NCI-H2107 treated with DMSO at 0.1 percent for 48 hours (cell line): Measurements from ENCODE around the gene TMEM123.

Experiments used
- DNase-seq: peaks from one replicate; lab custom pipeline; 2025; ENCODE audit not compliant: unreplicated experiment; lab: John Stamatoyannopoulos, UW

Gene TMEM123, protein sequence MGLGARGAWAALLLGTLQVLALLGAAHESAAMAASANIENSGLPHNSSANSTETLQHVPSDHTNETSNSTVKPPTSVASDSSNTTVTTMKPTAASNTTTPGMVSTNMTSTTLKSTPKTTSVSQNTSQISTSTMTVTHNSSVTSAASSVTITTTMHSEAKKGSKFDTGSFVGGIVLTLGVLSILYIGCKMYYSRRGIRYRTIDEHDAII

DNA sequence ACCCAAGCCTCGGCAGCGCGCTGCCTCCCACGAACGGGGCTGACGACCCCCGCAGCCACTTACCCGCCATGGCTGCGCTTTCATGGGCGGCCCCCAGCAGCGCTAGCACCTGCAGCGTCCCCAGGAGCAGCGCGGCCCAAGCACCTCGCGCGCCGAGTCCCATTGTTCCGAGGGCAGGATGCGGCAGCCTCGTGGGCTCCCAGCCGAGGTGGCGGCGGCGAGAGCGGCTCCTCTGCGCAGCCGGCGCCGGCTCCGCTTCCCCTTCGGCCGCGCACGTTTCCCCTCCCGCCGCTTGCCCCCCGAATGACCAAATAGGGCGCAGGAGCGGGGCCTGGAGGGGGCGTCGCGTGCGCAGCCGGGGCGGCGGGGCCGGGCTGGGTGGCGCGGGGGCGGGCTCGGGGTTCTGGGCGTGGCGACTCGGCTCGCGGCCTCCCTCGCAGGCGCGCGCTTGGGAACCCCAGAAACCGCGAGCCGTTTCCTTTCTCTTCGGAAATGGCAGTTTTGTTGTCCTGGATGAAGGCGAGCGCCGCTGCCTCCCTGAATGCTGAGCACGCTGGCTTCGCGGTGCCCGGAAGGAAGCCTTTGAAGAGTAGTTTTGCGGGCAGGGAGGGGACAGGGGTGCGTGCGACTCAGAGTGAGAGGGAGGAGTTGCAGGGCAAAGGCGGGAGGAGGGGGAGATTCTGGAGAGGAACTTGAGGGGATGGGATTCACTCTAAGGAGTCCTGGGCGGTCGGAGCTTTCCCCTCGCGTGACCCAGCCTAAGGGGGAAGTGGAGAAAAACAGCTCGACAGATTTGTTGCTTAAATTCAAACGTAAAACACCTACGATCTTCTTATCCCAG is at the start of gene TMEM123:
TMEM123 (minus strand) TSS at position 305 of the 841 bp plus-strand sequence; CDS start at position 163, 142 bp downstream.
- peak; percentile 55 for DNase-seq

DNA sequence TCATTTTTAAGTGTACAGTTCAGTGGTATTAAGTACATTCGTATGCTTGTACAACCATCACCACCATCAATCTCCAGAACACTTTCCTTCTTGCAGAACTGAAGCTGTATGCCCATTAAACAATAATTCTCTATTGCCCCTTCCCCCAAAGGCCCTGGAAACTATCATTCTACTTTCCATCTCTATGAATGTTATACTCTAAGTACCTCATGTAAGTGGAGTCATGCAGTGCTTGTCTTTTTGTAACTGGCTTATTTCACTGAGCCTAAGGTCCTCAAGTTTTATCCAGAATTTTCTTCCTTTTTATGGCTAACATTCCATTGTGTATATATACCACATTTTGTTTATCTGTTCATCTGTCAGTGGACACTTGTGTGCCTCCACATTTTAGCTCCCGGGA is 48.3 kb upstream of the TMEM123 start:
- DNase-seq: no peak

DNA sequence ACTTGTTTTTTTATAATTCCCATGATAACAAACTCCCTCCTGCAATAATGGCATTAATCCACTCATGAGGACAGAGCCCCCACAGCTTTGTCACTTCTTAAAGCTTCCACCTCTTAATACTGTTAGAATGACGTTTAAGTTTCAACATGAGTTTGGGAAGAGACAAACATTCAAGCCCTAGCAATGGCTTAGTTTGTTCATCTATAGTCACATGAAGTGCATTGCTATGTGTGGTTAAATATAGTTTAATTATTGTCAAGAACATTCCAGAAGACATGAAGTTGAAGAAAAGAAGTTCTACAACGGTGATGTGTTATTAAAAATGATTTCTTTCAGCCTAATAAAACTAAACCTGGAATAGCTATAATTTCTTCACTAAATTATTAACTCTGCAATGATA is 47.4 kb upstream of the TMEM123 start:
- no peak for DNase-seq

DNA sequence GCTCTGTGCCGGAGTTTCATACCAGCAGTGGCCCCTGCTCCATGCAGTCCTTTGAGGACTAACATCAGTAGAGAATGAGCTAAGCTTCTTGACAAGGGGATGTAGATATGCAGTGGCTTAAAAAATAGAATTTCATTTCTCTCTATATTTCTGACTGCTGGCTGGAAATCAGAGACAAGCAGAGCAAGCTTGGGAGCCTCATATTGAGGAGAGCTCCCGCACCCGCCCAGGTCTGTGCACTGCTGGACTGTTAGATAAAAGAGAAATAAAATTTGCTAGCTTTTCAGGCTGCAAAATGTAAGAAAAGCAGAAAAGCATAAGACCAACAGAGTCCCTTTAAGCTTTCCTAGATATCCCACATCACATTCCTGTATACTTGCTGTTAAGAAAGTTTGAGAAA is 46.6 kb upstream of the TMEM123 start:
- no peak for DNase-seq

DNA sequence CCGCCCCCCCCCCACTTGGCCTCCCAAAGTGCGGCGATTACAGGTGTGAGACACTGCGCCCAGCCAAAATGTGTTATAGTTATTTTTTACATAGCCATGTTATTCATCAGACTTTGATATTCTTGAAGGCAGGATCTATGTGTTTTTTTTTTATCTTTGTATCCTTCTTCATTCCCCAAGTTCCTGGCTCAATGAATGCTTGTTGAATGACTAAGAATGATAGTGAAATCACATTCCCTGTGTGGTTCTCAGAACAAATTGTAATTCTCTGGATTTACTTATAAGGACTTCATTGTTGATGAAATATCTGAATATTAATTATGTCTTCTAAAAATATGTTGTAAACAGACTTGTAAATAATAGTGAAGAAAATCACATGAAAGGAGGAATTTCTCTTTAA is 44.5 kb upstream of the TMEM123 start:
- no peak for DNase-seq

DNA sequence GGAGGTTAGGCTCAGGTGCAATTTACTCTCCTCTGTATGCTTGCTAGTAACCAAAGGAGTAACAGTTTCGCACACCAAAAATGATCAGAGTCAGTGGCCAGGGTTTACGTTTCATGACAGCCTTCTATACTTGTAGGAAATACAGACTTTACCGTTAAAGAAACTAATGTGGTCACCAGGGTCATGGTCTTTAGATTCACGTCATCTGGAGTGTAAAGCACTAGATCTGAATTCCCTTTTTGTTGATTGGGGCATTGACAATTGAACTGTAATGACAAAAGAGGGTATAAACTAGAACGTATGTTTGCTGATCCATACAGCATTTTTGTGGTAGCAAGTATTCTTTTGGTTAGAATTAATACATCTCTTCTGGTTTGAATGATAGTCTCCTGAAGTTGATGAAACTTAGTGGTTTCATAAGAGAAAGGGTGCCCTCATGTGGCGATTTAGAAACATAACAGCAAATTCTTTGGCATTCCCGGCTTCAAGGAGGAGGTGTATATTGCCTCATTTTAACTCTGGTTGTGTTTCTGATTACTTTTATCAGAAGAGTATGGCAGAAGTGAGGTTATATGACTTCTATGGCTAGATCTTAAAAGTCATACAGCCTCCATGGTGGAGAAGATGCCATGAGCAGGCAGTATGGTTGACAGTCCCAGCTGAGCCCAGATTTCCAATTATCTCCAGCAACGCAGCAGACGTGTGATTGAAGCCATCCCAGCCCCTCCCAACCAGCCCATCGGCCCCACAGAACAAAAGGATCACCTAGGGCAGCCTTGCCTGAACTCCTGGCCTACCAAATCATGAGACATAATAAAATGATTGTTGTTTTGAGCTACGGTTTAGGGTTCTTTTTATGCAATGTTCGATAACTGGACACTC is 42.8 kb upstream of the TMEM123 start:
- peak; percentile 77 for DNase-seq

DNA sequence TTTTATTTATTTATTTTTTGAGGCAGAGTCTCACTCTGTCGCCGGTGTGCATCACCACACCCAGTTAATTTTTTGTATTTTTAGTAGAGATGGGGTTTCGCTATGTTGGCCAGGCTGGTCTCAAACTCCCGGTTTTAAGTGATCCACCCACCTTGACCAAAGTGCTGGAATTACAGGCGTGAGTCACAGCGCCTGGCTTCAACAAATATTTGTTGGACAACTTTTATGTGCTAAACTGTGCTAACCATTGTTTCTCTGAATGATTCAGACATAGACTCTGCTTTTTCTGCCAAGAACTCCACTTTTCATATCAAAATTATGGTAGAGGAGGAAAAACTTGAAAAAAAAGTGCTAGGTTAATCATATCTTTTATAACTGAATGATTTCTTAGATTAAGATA is 41.7 kb upstream of the TMEM123 start:
- DNase-seq: no peak

DNA sequence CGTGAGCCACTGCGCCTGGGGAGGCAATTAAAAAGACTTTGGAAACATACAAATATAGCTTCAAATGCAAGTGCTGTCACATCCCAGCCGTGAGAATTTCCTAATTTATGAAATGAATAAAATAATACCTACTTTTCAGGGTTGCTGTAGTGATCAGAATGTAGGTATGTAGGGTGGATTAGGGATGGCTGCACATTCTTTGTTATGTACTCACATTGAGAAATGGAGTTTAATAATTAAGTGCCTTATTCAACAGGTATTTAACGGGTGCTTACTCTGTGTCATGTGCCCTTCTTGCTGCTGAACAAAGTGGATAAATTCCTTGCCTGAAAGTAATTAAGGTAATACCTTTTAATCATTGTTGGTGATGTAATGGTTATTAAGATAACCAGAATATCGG is 41.0 kb upstream of the TMEM123 start:
- no peak for DNase-seq

DNA sequence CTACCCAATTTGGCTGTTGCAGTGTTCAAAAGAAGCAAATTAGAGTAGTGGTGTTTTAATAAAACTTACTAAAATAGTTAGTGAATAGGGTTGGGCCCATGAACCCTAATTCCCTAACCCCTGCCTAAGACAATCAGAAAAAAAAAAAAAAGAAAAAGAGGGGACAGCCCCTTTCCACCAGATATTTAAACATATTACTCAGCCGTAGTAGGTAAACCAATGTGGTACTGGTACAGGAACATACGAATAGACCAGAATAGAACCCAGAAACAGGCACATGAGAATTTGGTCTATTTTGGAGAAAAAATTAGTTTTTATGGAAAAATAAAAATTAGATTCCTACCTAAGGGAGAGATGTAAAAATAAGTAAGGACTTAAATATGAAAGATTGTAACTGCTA is 39.4 kb upstream of the TMEM123 start:
- DNase-seq: no peak

DNA sequence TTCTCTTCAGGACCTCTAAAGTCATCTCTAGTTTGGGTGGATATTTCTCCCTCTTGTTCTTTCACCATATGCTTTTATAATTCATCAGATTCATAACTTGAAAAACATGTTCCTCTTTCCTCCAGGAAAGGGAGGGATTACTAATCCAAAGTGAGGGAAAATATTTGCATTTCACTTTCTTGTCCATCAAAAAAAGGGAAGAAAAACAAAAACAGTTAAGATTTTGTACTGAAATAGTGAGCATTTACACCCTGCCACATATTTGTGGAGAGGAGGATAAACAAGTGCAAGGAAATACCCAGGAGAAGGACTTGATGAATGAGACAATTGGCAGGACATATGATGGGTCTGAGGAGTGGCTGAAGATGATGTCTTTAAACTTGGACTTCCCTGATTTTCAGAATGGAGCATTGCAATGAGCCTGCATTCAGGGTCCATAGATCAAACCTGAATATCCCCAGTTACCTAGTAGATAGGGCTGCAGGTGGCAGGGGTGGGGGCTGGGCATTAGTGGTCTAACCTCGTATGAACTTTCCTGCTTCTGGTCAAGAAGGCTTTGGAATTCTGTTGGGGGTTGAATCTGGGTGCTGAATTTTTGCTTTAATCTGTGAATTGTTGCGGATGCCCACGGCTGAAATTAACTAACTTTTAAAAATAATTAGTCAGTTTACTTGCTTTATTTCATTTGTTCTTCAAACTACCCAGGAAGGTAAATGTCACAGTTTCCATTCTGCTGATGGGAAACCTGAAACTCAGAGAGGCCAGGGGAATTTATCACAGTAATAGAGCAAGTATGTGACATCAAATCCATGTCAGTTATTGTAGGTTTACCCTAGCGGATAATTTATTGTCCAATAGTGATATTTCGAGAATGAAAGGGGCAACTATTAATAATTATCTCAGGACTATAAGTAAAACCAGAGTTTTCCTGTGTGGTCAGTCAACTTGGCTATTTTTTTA is 36.9 kb upstream of the TMEM123 start:
- no peak for DNase-seq

DNA sequence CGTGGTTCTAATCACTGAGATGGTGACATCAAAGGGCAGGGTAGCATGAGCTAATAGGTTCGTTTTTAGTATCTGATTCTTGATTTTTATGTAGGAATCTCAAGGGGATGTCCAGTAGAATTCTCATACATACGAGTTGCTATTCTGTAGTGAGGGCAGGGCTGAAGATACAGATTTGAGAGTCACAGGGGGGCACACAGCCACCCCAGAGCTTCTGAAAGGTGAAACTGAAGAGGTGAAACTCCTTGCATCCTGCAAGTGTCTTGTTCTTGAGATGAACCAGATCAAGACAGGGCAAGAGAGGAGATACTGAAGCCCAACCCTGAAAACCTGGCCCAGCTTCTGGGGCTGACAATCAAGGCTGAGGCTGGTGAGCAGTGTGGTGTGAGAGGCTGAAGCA is 35.6 kb upstream of the TMEM123 start:
- no peak for DNase-seq

DNA sequence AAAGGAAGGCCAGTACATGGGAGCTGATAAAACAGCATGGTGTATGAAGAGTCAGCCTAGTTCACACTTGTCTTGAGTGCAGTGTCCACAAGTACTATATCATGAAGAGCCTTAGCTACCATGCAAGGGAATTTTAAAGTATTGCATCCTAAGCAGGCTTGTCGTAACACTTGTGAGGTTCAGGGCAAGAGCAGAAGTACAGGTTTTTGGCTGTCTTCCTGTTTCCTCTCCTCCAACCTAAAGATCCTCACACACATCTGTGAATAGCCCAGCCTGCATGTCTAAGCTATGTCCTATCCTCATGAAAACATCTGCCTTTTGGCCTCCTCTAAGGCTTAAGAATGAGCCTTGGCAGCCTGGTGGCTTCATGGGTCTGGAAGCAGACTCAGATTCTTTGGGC is 34.6 kb upstream of the TMEM123 start:
- no peak for DNase-seq

DNA sequence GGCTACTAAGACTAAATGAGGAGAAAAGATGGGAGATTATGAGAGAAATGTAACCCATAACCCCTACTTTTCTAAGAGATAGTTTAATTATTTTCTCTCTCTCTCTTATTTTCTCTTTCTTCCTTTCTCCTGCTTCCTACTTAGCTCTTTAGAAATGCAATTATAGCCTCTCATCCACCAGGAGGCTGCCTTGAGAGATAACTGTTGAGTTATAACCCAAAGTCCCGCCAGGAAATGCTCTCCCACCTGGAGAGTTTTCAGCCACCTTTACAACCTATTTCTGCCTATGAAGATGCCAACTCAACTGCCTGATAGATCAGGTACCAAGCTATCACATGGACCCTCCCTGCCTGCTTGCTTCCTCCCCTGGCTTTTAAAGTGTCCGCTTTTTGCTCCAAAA is 34.0 kb upstream of the TMEM123 start:
- no peak for DNase-seq

DNA sequence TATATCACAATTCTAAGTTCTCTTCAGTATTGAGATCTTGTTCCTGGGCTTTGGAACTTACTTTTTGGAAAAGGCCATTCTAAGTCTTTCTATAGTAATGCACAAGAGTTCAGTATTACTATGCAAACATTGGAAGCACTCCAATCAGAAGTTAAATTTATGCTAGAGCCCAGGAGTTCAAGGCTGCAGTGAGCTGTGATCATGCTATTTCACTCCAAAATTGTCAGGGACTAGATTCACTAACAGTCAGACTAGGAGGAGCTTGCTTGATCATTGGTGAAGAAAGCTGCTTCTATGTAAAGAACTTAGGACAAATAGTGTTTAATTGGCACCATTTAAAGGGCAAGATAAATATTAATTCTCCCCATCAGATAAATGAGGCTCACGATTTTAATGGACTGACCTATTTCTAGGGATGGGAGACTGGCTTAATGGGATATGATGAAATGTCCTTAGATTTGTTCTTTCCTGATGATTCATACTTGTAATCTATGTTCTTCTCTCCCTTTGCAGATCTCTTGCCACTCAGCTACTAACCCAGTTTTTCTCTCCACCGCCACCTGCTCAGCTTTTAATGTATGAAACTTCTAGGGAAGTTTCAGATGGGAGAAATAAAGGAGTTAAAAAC is 32.6 kb upstream of the TMEM123 start:
- no peak for DNase-seq

DNA sequence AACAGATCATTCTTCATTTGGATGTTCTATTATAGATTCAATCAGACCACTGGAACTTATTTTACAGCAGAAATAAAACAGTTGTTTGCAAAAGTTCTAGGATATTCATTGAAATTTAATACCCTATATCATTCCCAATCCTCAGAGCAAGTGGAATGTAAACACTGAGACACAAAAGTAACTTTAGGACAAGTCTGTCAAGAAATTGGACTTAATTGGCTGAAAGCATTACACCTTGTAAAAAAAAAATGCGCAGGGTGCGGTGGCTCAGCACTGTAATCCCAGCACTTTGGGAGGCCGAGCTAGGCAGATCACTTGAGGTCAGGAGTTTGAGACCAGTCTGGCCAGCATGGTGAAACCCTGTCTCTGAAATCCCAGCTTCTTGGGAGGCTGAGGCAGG is 29.9 kb upstream of the TMEM123 start:
- no peak for DNase-seq

DNA sequence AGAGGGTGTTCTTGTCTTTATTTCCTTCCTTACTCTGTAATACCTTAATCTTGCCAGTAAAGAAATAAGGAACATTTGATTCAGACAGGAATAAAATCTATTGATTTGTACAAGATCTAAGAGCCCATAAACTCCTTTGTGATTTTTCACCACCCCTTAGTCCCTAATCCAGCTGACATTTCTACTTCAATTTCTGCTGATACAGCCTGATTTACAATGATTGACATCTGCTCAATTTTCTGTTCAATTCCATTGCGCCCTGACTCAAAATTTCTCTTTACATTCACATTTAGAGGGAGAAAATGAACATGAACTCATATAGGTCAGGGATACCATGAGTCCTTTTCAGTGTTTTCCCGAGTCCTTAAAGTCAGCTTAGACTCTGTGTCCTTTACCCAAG is 27.2 kb upstream of the TMEM123 start:
- no peak for DNase-seq

DNA sequence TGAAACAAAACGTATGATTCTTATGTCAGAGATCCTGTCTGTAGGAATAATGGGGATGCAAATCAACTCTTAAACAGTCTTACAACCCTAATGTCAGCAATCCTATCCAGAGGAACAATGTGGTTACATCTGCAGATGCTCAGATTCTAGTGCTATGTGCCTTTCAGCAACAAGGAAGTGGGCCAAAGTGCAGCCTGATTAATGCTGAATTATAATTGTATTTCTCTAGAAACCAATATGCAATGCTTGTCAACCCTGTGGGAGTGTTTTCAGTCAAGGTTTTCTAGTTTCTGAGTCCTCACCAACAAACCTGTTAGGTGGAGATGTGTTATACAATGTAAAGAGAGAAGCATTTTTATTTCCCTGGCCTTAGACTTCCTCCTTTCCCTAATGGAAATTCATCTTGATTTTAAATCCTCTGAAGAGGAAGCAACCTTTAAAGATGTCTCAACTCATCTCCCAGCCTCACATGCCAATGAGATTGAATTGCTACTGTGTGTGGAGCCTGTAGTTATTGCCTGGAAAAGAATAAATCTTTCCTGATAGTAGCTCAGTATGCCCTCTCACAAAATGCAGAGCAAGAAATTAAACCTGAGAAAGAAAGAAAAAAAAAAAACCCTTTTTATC is 26.2 kb upstream of the TMEM123 start:
- DNase-seq: no peak

DNA sequence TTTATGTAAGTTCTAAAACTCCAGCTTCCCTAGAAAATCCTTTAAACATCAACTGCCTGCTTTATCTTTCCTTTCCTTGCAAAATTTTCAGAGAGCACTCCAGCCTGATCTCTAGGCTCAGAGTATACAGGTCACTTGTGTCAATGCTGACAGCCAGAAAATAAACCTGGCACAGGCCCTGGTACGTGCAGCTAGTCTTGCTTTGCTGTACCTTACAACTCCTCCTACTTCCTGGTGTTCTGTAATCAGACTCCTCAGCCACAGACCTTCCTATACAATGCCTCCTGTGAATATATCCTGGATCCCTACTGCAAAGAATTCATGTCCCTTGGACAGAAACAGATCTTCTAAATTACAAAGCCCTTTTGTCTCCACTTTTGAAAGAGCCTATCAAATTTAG is 24.2 kb upstream of the TMEM123 start:
- peak; percentile 96 for DNase-seq

DNA sequence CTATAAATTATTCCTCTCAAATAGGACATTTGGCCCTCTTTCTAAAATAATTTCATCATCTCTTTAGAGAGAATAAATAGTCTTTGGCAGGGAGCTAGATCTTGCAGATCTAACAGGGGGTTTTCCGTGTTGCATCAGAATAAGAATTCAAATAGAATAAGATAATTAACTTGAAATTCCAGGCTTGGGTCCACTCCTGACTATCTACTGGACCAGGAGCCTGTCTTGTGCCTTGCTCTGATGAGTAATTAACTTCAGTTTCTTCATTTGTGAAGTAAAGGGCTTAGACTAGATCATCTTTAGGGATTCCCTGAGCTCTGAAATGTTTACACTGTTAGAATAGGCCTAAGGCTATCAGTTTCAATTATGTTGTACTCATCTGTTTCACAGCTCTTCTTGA is 23.5 kb upstream of the TMEM123 start:
- DNase-seq: no peak

DNA sequence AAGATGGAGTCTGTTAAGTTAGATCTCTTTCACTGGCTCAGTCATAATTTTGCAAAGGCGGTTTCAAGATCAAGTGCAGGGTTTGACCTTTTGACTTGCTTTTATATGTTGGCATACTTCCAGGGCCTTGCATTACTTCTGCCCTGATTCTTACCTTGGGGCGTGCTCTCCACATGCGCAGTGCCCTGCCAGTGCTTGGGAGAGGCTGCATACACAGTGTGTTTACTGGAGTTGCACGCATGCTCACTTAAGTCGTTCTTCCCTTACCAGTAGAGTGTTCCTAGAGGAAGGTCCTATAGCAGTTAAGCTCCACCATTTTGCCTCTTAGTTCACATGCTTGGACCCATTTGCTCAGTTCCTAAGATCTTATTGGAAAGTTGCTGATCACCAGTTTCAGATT is 21.0 kb upstream of the TMEM123 start:
- DNase-seq: no peak
